GM19395 (cell line): ENCODE data around the gene PRDM12.

ENCODE experiments used
- ATAC-seq: cut with Tn5 transposase; IDR thresholded peaks from one replicate; pipeline ENCODE4 v1.9.1; 2021; ENCODE audit warnings: mild to moderate bottlenecking, moderate library complexity; ENCODE audit not compliant: unreplicated experiment

PRDM12 gene

GRCh38 chr9:130664251-130665028 lies at the start of gene PRDM12:
Gene PRDM12 (plus strand): TSS chr9:130664594. CDS start chr9:130664654, 60 bp downstream.
- no peak for ATAC-seq

- no peak for ATAC-seq
These were observed 47.9 kb upstream of the PRDM12 start for GRCh38 chr9:130616451-130616850.

GRCh38 chr9:130623466-130623865 lies 40.9 kb upstream of the PRDM12 start:
- no peak for ATAC-seq

- ATAC-seq = no peak
These were observed 40.2 kb upstream of the PRDM12 start for GRCh38 chr9:130624154-130624553.

- no peak for ATAC-seq
These were observed 38.0 kb upstream of the PRDM12 start for GRCh38 chr9:130626249-130626996.

GRCh38 chr9:130627051-130627450 lies 37.3 kb upstream of the PRDM12 start:
- no peak for ATAC-seq

GRCh38 chr9:130627896-130628792 lies 36.2 kb upstream of the PRDM12 start:
- no peak for ATAC-seq

GRCh38 chr9:130629443-130630070 lies 34.8 kb upstream of the PRDM12 start:
- no peak for ATAC-seq

GRCh38 chr9:130630071-130630450 lies 34.3 kb upstream of the PRDM12 start:
- ATAC-seq = no peak

GRCh38 chr9:130630506-130631330 lies 33.7 kb upstream of the PRDM12 start:
- no peak for ATAC-seq

GRCh38 chr9:130631331-130632080 lies 32.9 kb upstream of the PRDM12 start:
- ATAC-seq = no peak

- no peak for ATAC-seq
These were observed 32.2 kb upstream of the PRDM12 start for GRCh38 chr9:130632081-130632710.

- no peak for ATAC-seq
These were observed 31.6 kb upstream of the PRDM12 start for GRCh38 chr9:130632841-130633240.

- no peak for ATAC-seq
These were observed 30.8 kb upstream of the PRDM12 start for GRCh38 chr9:130633336-130634190.

- no peak for ATAC-seq
These were observed 30.1 kb upstream of the PRDM12 start for GRCh38 chr9:130634191-130634768.

GRCh38 chr9:130634801-130635200 lies 29.6 kb upstream of the PRDM12 start:
- no peak for ATAC-seq

- ATAC-seq = no peak
These were observed 29.1 kb upstream of the PRDM12 start for GRCh38 chr9:130635306-130635705.
